HepG2 (cell line): ENCODE results near the gene TMEM38B. TPM values are rescaled to one million over a fixed set of nuclear protein-coding genes. Genes with fewer than 3 reads are reported as not detected.

Experiments
- ATF7 ChIP-seq, 2 experiments: fragments of 450-650 bp in 1 of 2; sonication (generic) in 1 of 2; formaldehyde crosslinking in 1 of 2; IDR thresholded peaks; 2 replicates each; pipeline versions ENCODE4 v1.4.0 to v1.6.1; 2016 to 2020; ENCODE audit warnings: antibody characterized with exemption in 1 of 2, mild to moderate bottlenecking in 1 of 2, missing genetic modification reagents in 1 of 2
- GATAD2A ChIP-seq: IDR thresholded peaks from 2 replicates; pipeline ENCODE4 v1.6.1; 2016
- JUN ChIP-seq: sonication (generic); formaldehyde crosslinking; IDR thresholded peaks from 2 replicates; pipeline ENCODE4 v1.4.0; 2020; ENCODE audit warnings: mild to moderate bottlenecking, missing genetic modification reagents
- KDM2A ChIP-seq: sonication (generic); formaldehyde crosslinking; IDR thresholded peaks from 2 replicates; pipeline ENCODE4 v1.4.0; 2020; ENCODE audit warnings: low read depth, missing genetic modification reagents, borderline replicate concordance
- MED13 ChIP-seq: sonication (generic); formaldehyde crosslinking; IDR thresholded peaks from 2 replicates; pipeline ENCODE4 v1.5.0; 2020; ENCODE audit warnings: missing genetic modification reagents
- NFYC ChIP-seq: IDR thresholded peaks from 2 replicates; pipeline ENCODE4 v1.6.1; 2016; ENCODE audit warnings: missing genetic modification reagents, missing compliant biosample characterization
- POLR2A ChIP-seq, 2 experiments: IDR thresholded peaks; 2 replicates each; pipeline ENCODE4 v1.6.1; 2011; ENCODE audit warnings: low read depth in 2 of 2, low read length in 2 of 2, mild to moderate bottlenecking in 1 of 2, moderate library complexity in 1 of 2; ENCODE audit not compliant: insufficient read depth in 1 of 2
- RBAK ChIP-seq: sonication (generic); formaldehyde crosslinking; IDR thresholded peaks from 2 replicates; pipeline ENCODE4 v1.5.1; 2020; ENCODE audit warnings: mild to moderate bottlenecking, missing genetic modification reagents
- RBM39 ChIP-seq: fragments of 200-400 bp; formaldehyde crosslinking; IDR thresholded peaks from one replicate; pipeline ENCODE4 v1.6.1; 2018; ENCODE audit warnings: antibody characterized with exemption, mild to moderate bottlenecking, low read depth, low read length; ENCODE audit not compliant: poor library complexity, severe bottlenecking
- SNAI1 ChIP-seq: sonication (generic); formaldehyde crosslinking; IDR thresholded peaks from 2 replicates; pipeline ENCODE4 v1.5.0; 2020; ENCODE audit warnings: mild to moderate bottlenecking, missing genetic modification reagents, borderline replicate concordance
- STAG1 ChIP-seq: sonication (generic); formaldehyde crosslinking; IDR thresholded peaks from 2 replicates; pipeline ENCODE4 v1.4.0; 2020; ENCODE audit warnings: missing genetic modification reagents
- ZBTB14 ChIP-seq: sonication (generic); formaldehyde crosslinking; IDR thresholded peaks from 2 replicates; pipeline ENCODE4 v1.4.0; 2020; ENCODE audit warnings: missing genetic modification reagents
- ZFX ChIP-seq: sonication (generic); formaldehyde crosslinking; IDR thresholded peaks from 2 replicates; pipeline ENCODE4 v1.4.0; 2020; ENCODE audit warnings: mild to moderate bottlenecking, low read depth, missing genetic modification reagents, moderate library complexity
- ZMYM3 ChIP-seq: sonication (generic); formaldehyde crosslinking; IDR thresholded peaks from 2 replicates; pipeline ENCODE4 v1.5.1; 2020; ENCODE audit warnings: mild to moderate bottlenecking, missing genetic modification reagents
- ZNF329 ChIP-seq: sonication (generic); formaldehyde crosslinking; IDR thresholded peaks from 2 replicates; pipeline ENCODE4 v1.9.0; 2021; ENCODE audit warnings: low read depth, mild to moderate bottlenecking, missing genetic modification reagents
- ZNF639 ChIP-seq: conservative IDR thresholded peaks from 2 replicates; pipeline ENCODE4 v1.6.1; 2018; ENCODE audit warnings: missing genetic modification reagents
- ZNF713 ChIP-seq: sonication (generic); formaldehyde crosslinking; IDR thresholded peaks from 2 replicates; pipeline ENCODE4 v1.4.0; 2020; ENCODE audit warnings: mild to moderate bottlenecking, missing genetic modification reagents
- polyA plus RNA-seq, 8 experiments: library from polyadenylated mRNA; depleted of rRNA in 3 of 8; stranded (reverse) in 7 of 8; unstranded in 1 of 8; fragments of >200 nt; fragmentation: Illumina TruSeq in 4 of 8; extraction: Trizol in 4 of 8; gene quantifications; 2 replicates each; pipeline versions ENCODE4 v1.2.1 to v1.2.3, GENCODE V29; 2011 to 2016; ENCODE audit warnings: low read depth in 4 of 8, missing spikeins in 1 of 8, mixed read lengths in 1 of 8; ENCODE audit not compliant: insufficient read depth in 1 of 8
- total RNA-seq, 5 experiments: library from RNA; depleted of rRNA; stranded (reverse); fragments of >200 nt; fragmentation: Illumina TruSeq; extraction: Trizol; gene quantifications; 2 replicates each; pipeline ENCODE4 v1.2.3, GENCODE V29; 2016; ENCODE audit warnings: low read depth in 1 of 5
- TF ChIP-seq, protein P1 (sequence below): sonication (generic); formaldehyde crosslinking; IDR thresholded peaks from 2 replicates; pipeline ENCODE4 v1.5.1; 2020; ENCODE audit warnings: missing genetic modification reagents, mild to moderate bottlenecking, borderline replicate concordance
- TF ChIP-seq, protein P2 (sequence below): sonication (generic); formaldehyde crosslinking; conservative IDR thresholded peaks from 2 replicates; pipeline ENCODE4 v1.8.0; 2022; ENCODE audit warnings: mild to moderate bottlenecking, moderate library complexity, missing genetic modification reagents
- TF ChIP-seq, protein P3 (sequence below): IDR thresholded peaks from 2 replicates; pipeline ENCODE4 v1.6.1; 2016; ENCODE audit warnings: missing genetic modification reagents, missing compliant biosample characterization
- TF ChIP-seq, protein P4 (sequence below): sonication (generic); formaldehyde crosslinking; IDR thresholded peaks from 2 replicates; pipeline ENCODE4 v1.8.0; 2022; ENCODE audit warnings: mild to moderate bottlenecking, missing genetic modification reagents, borderline replicate concordance

Gene TMEM38B
- total and polyA plus RNA-seq, 2 of the 13 experiments (the other 11 are each of a cell fraction or from before 2014, with no cell fraction given): 13.4 to 32.4 TPM

GRCh38 chr9:105694848-105695581 lies 674 bp downstream of the TMEM38B start (continued):
- TF ChIP-seq, protein P1, sequence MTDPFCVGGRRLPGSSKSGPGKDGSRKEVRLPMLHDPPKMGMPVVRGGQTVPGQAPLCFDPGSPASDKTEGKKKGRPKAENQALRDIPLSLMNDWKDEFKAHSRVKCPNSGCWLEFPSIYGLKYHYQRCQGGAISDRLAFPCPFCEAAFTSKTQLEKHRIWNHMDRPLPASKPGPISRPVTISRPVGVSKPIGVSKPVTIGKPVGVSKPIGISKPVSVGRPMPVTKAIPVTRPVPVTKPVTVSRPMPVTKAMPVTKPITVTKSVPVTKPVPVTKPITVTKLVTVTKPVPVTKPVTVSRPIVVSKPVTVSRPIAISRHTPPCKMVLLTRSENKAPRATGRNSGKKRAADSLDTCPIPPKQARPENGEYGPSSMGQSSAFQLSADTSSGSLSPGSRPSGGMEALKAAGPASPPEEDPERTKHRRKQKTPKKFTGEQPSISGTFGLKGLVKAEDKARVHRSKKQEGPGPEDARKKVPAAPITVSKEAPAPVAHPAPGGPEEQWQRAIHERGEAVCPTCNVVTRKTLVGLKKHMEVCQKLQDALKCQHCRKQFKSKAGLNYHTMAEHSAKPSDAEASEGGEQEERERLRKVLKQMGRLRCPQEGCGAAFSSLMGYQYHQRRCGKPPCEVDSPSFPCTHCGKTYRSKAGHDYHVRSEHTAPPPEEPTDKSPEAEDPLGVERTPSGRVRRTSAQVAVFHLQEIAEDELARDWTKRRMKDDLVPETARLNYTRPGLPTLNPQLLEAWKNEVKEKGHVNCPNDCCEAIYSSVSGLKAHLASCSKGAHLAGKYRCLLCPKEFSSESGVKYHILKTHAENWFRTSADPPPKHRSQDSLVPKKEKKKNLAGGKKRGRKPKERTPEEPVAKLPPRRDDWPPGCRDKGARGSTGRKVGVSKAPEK (CRISPR knock-in tag): no peak
- TF ChIP-seq SNAI1 (CRISPR knock-in tag): no peak
- no peak for TF ChIP-seq RBM39
- TF ChIP-seq, protein P2, sequence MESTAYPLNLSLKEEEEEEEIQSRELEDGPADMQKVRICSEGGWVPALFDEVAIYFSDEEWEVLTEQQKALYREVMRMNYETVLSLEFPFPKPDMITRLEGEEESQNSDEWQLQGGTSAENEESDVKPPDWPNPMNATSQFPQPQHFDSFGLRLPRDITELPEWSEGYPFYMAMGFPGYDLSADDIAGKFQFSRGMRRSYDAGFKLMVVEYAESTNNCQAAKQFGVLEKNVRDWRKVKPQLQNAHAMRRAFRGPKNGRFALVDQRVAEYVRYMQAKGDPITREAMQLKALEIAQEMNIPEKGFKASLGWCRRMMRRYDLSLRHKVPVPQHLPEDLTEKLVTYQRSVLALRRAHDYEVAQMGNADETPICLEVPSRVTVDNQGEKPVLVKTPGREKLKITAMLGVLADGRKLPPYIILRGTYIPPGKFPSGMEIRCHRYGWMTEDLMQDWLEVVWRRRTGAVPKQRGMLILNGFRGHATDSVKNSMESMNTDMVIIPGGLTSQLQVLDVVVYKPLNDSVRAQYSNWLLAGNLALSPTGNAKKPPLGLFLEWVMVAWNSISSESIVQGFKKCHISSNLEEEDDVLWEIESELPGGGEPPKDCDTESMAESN (CRISPR knock-in tag): 0 out of 2 replicates have a peak, but pooled peaks have one; percentile 24
- peak; percentile 75; the same call in 1 of the 2 replicates for TF ChIP-seq ZMYM3 (CRISPR knock-in tag)
- TF ChIP-seq MED13 (CRISPR knock-in tag): peak; percentile 80; the same call in 1 of the 2 replicates
- no peak for TF ChIP-seq ATF7 (IDR thresholded peaks at IDR 0.05)
- no peak for TF ChIP-seq ATF7 (CRISPR knock-in tag; IDR thresholded peaks at IDR 0.05)
- no peak for TF ChIP-seq STAG1 (CRISPR knock-in tag)
- no peak for TF ChIP-seq NFYC (CRISPR knock-in tag)
- no peak for TF ChIP-seq POLR2A (IDR thresholded peaks at IDR 0.05; ENCODE audit: insufficient read depth in 1 of 2, low read depth in 2 of 2, low read length in 2 of 2)
- peak; percentile 70 for TF ChIP-seq ZFX
- no peak for TF ChIP-seq ZNF639
- TF ChIP-seq, protein P3, sequence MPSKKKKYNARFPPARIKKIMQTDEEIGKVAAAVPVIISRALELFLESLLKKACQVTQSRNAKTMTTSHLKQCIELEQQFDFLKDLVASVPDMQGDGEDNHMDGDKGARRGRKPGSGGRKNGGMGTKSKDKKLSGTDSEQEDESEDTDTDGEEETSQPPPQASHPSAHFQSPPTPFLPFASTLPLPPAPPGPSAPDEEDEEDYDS (CRISPR knock-in tag): no peak
- TF ChIP-seq KDM2A (CRISPR knock-in tag): peak; percentile 87
- no peak for TF ChIP-seq ZNF329
- TF ChIP-seq, protein P4, sequence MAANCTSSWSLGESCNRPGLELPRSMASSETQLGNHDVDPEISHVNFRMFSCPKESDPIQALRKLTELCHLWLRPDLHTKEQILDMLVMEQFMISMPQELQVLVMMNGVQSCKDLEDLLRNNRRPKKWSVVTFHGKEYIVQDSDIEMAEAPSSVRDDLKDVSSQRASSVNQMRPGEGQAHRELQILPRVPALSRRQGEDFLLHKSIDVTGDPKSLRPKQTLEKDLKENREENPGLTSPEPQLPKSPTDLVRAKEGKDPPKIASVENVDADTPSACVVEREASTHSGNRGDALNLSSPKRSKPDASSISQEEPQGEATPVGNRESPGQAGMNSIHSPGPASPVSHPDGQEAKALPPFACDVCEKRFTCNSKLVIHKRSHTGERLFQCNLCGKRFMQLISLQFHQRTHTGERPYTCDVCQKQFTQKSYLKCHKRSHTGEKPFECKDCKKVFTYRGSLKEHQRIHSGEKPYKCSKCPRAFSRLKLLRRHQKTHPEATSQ (CRISPR knock-in tag): no peak
- TF ChIP-seq RBAK (CRISPR knock-in tag): no peak
- TF ChIP-seq GATAD2A (CRISPR knock-in tag): no peak
- TF ChIP-seq ZBTB14 (CRISPR knock-in tag): no peak
- no peak for TF ChIP-seq JUN
- TF ChIP-seq ZNF713: no peak
